ENCODE data around the gene CD99.

DNA sequence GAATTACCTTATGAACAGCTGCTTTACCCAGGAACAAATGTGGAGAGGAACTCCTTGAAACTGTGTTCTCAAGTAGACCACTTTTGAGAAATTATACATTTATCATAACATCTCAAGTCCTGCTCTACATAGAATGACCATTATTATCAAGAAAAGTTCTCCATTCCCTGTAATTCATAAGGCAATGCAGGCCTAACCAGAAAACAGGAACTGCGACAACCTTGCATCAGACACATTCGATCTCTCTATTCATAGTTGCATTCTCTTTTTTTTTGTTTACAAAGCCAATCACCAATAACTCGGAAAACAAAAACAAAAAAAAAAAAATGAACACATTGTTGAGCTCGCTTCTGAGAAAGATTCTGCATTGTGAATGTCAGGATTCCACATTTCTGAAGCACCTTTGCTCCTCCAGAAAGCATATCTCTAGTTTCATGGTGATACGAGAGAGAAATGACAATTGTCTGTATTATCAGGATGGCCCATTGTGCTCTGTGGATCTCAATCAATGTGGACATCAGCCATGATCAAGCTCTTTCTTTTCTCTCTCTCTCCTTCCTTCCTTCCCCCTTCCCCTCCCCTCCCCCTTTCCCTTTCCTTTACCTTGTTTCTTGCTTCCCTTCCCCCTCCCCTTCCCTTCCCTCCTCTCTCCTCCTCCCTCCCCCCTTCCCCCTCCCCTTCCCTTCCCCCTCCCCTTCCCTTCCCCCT is 32.4 kb upstream of the CD99 start:
- TF ChIP-seq, protein P1, sequence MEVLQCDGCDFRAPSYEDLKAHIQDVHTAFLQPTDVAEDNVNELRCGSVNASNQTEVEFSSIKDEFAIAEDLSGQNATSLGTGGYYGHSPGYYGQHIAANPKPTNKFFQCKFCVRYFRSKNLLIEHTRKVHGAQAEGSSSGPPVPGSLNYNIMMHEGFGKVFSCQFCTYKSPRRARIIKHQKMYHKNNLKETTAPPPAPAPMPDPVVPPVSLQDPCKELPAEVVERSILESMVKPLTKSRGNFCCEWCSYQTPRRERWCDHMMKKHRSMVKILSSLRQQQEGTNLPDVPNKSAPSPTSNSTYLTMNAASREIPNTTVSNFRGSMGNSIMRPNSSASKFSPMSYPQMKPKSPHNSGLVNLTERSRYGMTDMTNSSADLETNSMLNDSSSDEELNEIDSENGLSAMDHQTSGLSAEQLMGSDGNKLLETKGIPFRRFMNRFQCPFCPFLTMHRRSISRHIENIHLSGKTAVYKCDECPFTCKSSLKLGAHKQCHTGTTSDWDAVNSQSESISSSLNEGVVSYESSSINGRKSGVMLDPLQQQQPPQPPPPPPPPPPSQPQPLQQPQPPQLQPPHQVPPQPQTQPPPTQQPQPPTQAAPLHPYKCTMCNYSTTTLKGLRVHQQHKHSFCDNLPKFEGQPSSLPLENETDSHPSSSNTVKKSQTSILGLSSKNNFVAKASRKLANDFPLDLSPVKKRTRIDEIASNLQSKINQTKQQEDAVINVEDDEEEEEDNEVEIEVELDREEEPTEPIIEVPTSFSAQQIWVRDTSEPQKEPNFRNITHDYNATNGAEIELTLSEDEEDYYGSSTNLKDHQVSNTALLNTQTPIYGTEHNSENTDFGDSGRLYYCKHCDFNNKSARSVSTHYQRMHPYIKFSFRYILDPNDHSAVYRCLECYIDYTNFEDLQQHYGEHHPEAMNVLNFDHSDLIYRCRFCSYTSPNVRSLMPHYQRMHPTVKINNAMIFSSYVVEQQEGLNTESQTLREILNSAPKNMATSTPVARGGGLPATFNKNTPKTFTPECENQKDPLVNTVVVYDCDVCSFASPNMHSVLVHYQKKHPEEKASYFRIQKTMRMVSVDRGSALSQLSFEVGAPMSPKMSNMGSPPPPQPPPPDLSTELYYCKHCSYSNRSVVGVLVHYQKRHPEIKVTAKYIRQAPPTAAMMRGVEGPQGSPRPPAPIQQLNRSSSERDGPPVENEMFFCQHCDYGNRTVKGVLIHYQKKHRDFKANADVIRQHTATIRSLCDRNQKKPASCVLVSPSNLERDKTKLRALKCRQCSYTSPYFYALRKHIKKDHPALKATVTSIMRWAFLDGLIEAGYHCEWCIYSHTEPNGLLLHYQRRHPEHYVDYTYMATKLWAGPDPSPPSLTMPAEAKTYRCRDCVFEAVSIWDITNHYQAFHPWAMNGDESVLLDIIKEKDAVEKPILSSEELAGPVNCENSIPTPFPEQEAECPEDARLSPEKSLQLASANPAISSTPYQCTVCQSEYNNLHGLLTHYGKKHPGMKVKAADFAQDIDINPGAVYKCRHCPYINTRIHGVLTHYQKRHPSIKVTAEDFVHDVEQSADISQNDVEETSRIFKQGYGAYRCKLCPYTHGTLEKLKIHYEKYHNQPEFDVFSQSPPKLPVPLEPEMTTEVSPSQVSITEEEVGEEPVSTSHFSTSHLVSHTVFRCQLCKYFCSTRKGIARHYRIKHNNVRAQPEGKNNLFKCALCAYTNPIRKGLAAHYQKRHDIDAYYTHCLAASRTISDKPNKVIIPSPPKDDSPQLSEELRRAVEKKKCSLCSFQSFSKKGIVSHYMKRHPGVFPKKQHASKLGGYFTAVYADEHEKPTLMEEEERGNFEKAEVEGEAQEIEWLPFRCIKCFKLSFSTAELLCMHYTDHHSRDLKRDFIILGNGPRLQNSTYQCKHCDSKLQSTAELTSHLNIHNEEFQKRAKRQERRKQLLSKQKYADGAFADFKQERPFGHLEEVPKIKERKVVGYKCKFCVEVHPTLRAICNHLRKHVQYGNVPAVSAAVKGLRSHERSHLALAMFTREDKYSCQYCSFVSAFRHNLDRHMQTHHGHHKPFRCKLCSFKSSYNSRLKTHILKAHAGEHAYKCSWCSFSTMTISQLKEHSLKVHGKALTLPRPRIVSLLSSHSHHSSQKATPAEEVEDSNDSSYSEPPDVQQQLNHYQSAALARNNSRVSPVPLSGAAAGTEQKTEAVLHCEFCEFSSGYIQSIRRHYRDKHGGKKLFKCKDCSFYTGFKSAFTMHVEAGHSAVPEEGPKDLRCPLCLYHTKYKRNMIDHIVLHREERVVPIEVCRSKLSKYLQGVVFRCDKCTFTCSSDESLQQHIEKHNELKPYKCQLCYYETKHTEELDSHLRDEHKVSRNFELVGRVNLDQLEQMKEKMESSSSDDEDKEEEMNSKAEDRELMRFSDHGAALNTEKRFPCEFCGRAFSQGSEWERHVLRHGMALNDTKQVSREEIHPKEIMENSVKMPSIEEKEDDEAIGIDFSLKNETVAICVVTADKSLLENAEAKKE (CRISPR knock-in tag; IDR thresholded peaks at IDR 0.05), result no peak
- TF ChIP-seq POLR2AphosphoS5 (IDR thresholded peaks at IDR 0.05; ENCODE audit: low read depth), result no peak
- TF ChIP-seq, protein P2, sequence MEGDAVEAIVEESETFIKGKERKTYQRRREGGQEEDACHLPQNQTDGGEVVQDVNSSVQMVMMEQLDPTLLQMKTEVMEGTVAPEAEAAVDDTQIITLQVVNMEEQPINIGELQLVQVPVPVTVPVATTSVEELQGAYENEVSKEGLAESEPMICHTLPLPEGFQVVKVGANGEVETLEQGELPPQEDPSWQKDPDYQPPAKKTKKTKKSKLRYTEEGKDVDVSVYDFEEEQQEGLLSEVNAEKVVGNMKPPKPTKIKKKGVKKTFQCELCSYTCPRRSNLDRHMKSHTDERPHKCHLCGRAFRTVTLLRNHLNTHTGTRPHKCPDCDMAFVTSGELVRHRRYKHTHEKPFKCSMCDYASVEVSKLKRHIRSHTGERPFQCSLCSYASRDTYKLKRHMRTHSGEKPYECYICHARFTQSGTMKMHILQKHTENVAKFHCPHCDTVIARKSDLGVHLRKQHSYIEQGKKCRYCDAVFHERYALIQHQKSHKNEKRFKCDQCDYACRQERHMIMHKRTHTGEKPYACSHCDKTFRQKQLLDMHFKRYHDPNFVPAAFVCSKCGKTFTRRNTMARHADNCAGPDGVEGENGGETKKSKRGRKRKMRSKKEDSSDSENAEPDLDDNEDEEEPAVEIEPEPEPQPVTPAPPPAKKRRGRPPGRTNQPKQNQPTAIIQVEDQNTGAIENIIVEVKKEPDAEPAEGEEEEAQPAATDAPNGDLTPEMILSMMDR (conservative IDR thresholded peaks at IDR 0.05; ENCODE audit: low read depth in 2 of 2), result no peak
- no peak for TF ChIP-seq EZH2 (IDR thresholded peaks at IDR 0.05; ENCODE audit: low read depth, unreplicated experiment)
- TF ChIP-seq NANOG (IDR thresholded peaks at IDR 0.05; ENCODE audit: borderline replicate concordance), result no peak
